Common myeloid progenitor, CD34-positive (primary cell): ENCODE data around the gene SLC9A5.

ENCODE experiments used
- CTCF ChIA-PET: fragments of 350-600 bp; sonication (Branson Sonifier 250); formaldehyde crosslinking; loops from one replicate; lab custom pipeline; 2021; ENCODE audit warnings: antibody characterized with exemption; lab: Charles Lee
- POLR2A ChIA-PET: fragments of 350-600 bp; sonication (Branson Sonifier 250); formaldehyde crosslinking; loops from one replicate; lab custom pipeline; 2021; ENCODE audit warnings: antibody characterized with exemption; lab: Charles Lee
- DNase-seq, 3 donors: peaks; one replicate each; pipeline versions ENCODE4 v3.0.0 to v3.0.0-alpha.2; 2013
- H3K27ac ChIP-seq, 2 experiments: 1 replicate in 1 of 2; 2 replicates in 1 of 2; pipeline ENCODE4 v1.7.0; 2013; ENCODE audit warnings: inconsistent platforms in 2 of 2, low read length in 2 of 2, mild to moderate bottlenecking in 2 of 2, low read depth in 1 of 2, moderate library complexity in 1 of 2; ENCODE audit not compliant: severe bottlenecking in 2 of 2, insufficient read depth in 1 of 2, poor library complexity in 1 of 2
- H3K27me3 ChIP-seq, 5 experiments: replicated peaks in 2 of 5; 1 replicate in 3 of 5; 2 replicates in 2 of 5; pipeline versions ENCODE4 v1.6.1 to v1.7.0; 2013; ENCODE audit warnings: low read length in 4 of 5, mild to moderate bottlenecking in 2 of 5, moderate library complexity in 2 of 5, inconsistent platforms in 1 of 5; ENCODE audit not compliant: insufficient read depth in 5 of 5, control insufficient read depth in 4 of 5
- H3K36me3 ChIP-seq, 4 experiments: 1 replicate in 2 of 4; 2 replicates in 2 of 4; pipeline versions ENCODE4 v1.6.1 to v1.7.0; 2013; ENCODE audit warnings: low read length in 3 of 4, control low read depth in 1 of 4, mild to moderate bottlenecking in 1 of 4; ENCODE audit not compliant: control insufficient read depth in 4 of 4, insufficient read depth in 4 of 4
- H3K4me1 ChIP-seq, 4 experiments: 1 replicate in 3 of 4; 2 replicates in 1 of 4; pipeline versions ENCODE4 v1.6.1 to v1.7.1; 2013; ENCODE audit warnings: low read length in 3 of 4, mild to moderate bottlenecking in 3 of 4, control low read depth in 1 of 4, inconsistent platforms in 1 of 4, moderate library complexity in 1 of 4; ENCODE audit not compliant: control insufficient read depth in 4 of 4, insufficient read depth in 4 of 4; ENCODE audit errors: control extremely low read depth in 1 of 4
- H3K4me3 ChIP-seq, 7 experiments: 1 replicate in 4 of 7; 2 replicates in 3 of 7; pipeline versions ENCODE4 v1.5.1 to v1.7.0; 2013; ENCODE audit warnings: mild to moderate bottlenecking in 7 of 7, low read length in 6 of 7, moderate library complexity in 6 of 7, inconsistent platforms in 2 of 7, low read depth in 2 of 7, control low read depth in 1 of 7; ENCODE audit not compliant: insufficient read depth in 4 of 7, control insufficient read depth in 1 of 7; ENCODE audit errors: extremely low read depth in 1 of 7
- H3K9me3 ChIP-seq, 5 experiments: 1 replicate in 4 of 5; 2 replicates in 1 of 5; pipeline versions ENCODE4 v1.6.1 to v1.7.1; 2013; ENCODE audit warnings: low read length in 4 of 5, mild to moderate bottlenecking in 2 of 5, inconsistent platforms in 1 of 5, low read depth in 1 of 5, moderate library complexity in 1 of 5; ENCODE audit not compliant: control insufficient read depth in 4 of 5, insufficient read depth in 2 of 5; ENCODE audit errors: control extremely low read depth in 1 of 5
- WGBS: methylation state at CpG from one replicate; pipeline ENCODE4 v1.1.5; 2013; ENCODE audit not compliant: insufficient coverage; 5-methylcytosine and 5-hydroxymethylcytosine counted together

Gene SLC9A5

GRCh38 chr16:67291461-67291860 lies 42.7 kb downstream of the SLC9A5 start:
- peaks cover 0 to 6% (median 0%) of the 10 kb centered on the region in 4 experiments for H3K36me3 ChIP-seq
- no peaks in the 10 kb centered on the region for H3K9me3 ChIP-seq
- no peaks in the 10 kb centered on the region for H3K27me3 ChIP-seq
- ChIA-PET POLR2A (no interaction called here), CTCF (interaction anchor here (1.2 kb wide), 1 partner anchor 22 kb away, joined by 3 read pairs; no protein-coding TSS in a partner anchor)
- H3K4me1 ChIP-seq, result peaks cover 0 to 15% (median 12%) of the 10 kb centered on the region in 4 experiments
- H3K4me3 ChIP-seq, result no peak overlapping the region
- DNase-seq, result no peak
- 99% methylated on average over 7 of the region's 7 CpGs for WGBS
- no peak overlapping the region for H3K27ac ChIP-seq

- no peak for DNase-seq
- H3K4me3 ChIP-seq, result no peak overlapping the region
- no peak overlapping the region for H3K27ac ChIP-seq
- H3K27me3 ChIP-seq, result no peaks in the 10 kb centered on the region
- no peaks in the 10 kb centered on the region for H3K36me3 ChIP-seq
- H3K4me1 ChIP-seq, result peaks cover 0 to 15% (median 12%) of the 10 kb centered on the region in 4 experiments
- no peaks in the 10 kb centered on the region for H3K9me3 ChIP-seq
- POLR2A ChIA-PET, result no interaction called here
- WGBS, result 94% methylated on average over 3 of the region's 4 CpGs
- CTCF ChIA-PET, result interaction anchor here (0.8 to 1.8 kb wide), 2 partner anchors 9 to 13 kb away, joined by 4 to 5 read pairs; no protein-coding TSS in a partner anchor
Measured at GRCh38 chr16:67294171-67294757, 45.5 kb downstream of the SLC9A5 start.

- WGBS, result 93% methylated on average over 7 of the region's 7 CpGs
- ChIA-PET CTCF (interaction anchor here (1.8 kb wide), 1 partner anchor 10 kb away, joined by 5 read pairs; no protein-coding TSS in a partner anchor), POLR2A (no interaction called here)
- Histone ChIP-seq H3K27me3 (no peaks in the 10 kb centered on the region), H3K9me3 (no peaks in the 10 kb centered on the region), H3K4me3 (no peak overlapping the region), H3K36me3 (no peaks in the 10 kb centered on the region), H3K4me1 (peaks cover 0 to 10% (median 8%) of the 10 kb centered on the region in 4 experiments), H3K27ac (no peak overlapping the region)
- no peak for DNase-seq
Measured at GRCh38 chr16:67294938-67295361, 46.2 kb downstream of the SLC9A5 start.

- H3K27me3 ChIP-seq, result no peaks in the 10 kb centered on the region
- DNase-seq, result no peak
- ChIA-PET CTCF (interaction anchor here (0.7 to 1.0 kb wide), 3 partner anchors 29 to 43 kb away, joined by 3 to 4 read pairs (median 3); no protein-coding TSS in a partner anchor), POLR2A (no interaction called here)
- H3K9me3 ChIP-seq, result no peaks in the 10 kb centered on the region
- no peaks in the 10 kb centered on the region for H3K36me3 ChIP-seq
- no peak overlapping the region for H3K27ac ChIP-seq
- H3K4me3 ChIP-seq, result no peak overlapping the region
- H3K4me1 ChIP-seq, result no peaks in the 10 kb centered on the region
- 60% methylated on average over 1 of the region's 3 CpGs for WGBS
Measured at GRCh38 chr16:67296420-67296819, 47.6 kb downstream of the SLC9A5 start.

DNA sequence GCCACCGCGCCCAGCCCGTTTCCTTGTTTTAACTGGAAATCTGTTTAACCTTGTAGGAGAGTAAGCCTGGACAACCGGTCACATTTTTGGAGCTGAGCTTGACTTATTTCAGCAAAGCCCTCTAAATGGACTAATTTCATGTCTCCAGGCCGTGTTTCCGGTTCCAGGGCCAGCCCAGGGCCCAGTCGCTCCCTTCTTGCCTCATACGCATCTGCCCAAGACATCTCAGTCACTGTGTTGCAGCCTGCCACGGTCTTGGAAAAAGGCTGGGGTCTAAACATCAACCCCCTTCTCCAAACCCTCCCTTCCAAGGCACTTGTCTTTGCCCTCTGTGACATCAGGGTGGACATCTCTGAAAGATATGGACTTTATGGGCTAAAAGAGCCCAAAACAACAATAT lies 49.5 kb downstream of the SLC9A5 start:
- WGBS, result 98% methylated on average over 9 of the region's 9 CpGs
- Histone ChIP-seq H3K27ac (no peak overlapping the region), H3K4me1 (no peaks in the 10 kb centered on the region), H3K9me3 (no peaks in the 10 kb centered on the region), H3K36me3 (no peaks in the 10 kb centered on the region), H3K4me3 (no peak overlapping the region), H3K27me3 (no peaks in the 10 kb centered on the region)
- ChIA-PET POLR2A (interaction anchor here (1.1 kb wide), 1 partner anchor 90 kb away, joined by 4 read pairs; no protein-coding TSS in a partner anchor), CTCF (no interaction called here)
- no peak for DNase-seq

DNA sequence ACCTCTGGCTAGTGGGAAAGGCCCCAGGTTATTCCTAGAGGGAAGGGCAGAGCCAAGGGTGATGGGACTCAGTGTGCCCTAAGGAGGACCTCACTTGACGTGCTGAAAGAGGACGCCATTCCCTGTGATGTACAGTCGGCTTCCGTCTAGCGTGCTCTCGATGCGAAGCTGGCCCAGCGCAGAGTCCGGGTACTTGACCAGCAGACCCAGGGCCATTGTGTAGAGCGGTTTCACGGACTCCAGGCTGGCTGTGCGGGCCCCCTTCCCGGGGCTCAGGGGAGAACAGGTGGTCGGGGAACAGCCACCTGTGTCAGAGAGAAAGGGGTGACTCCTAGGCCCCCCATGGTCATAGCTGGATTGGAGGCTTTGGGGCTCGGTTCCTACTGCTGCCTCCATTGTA lies 50.5 kb downstream of the SLC9A5 start:
- 91% methylated on average over 10 of the region's 15 CpGs for WGBS
- POLR2A ChIA-PET, result no interaction called here
- CTCF ChIA-PET, result no interaction called here
- no peak overlapping the region for H3K4me3 ChIP-seq
- no peaks in the 10 kb centered on the region for H3K4me1 ChIP-seq
- H3K27me3 ChIP-seq, result no peaks in the 10 kb centered on the region
- H3K9me3 ChIP-seq, result no peaks in the 10 kb centered on the region
- no peaks in the 10 kb centered on the region for H3K36me3 ChIP-seq
- DNase-seq, result no peak
- no peak overlapping the region for H3K27ac ChIP-seq

DNA sequence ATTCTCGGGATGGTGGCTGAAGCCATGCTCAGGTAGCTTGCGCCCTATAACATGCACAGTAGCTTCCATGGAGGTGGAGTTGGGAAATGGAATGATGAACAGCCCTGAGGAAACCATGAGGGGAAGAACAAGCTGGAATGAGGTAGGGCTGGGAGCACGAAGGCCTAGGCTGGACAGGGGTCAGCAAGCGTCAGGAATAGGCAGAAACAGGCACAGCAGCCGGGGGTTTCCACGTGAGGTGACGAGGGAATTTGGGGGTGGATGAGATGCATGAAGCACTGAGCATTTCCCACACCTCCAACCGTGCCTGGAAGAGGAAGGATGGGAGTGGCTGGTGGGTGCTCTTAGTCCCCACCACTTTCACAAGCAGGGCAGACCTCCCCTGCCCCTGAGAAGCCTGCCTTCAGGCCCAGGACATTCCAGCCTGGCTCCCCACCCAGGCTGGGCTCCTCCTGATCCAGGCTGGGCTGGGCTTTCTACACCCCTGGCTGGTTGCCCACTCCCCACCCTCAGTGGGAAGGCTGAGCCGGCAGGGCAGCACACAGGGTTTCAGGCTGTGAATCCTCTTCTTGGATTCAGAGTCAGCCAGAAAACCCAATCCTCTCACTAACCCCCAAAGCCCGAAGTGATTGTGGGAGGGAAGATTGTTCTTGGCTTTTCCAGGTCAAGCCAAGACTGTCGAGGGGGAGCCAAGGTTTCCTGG lies 52.5 kb downstream of the SLC9A5 start:
- H3K27ac ChIP-seq, result no peak overlapping the region
- no peak for DNase-seq
- H3K9me3 ChIP-seq, result no peaks in the 10 kb centered on the region
- H3K36me3 ChIP-seq, result no peaks in the 10 kb centered on the region
- ChIA-PET POLR2A (no interaction called here), CTCF (no interaction called here)
- H3K27me3 ChIP-seq, result no peaks in the 10 kb centered on the region
- H3K4me3 ChIP-seq, result no peak overlapping the region
- H3K4me1 ChIP-seq, result no peaks in the 10 kb centered on the region
- WGBS, result 100% methylated on average over 9 of the region's 11 CpGs
